ENCODE measurements around the gene UAP1L1.

UAP1L1 gene

DNA sequence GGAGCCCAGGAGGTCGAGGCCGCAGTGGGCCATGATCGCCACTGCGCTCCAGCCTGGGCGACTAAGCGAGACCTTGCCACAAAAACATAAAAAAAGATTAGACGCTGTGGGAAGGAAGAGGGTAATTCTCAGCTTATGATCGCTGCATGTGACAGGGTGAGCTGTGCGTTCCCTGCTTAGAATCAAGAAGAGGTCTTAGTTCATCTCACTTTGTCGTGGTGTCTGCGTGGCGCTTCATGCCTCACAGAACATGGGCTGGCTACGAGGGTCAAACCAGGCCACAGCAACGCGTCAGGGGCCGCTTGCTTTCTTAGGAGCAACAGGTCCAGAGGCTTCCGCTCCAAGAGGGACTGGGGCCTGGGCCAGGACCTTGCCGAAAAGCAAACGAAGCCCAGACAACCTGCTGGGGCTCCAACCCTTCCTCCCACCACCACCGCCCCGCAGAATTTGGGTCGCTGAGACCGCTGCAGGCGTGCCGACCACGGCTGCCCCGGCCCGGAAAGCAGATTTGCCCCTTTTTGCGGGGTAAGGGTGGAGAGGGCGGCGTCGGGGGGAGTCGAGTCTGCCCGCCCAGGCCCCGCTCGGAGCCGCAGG is 51.6 kb downstream of the UAP1L1 start (continued):
- TF ChIP-seq, protein P1, sequence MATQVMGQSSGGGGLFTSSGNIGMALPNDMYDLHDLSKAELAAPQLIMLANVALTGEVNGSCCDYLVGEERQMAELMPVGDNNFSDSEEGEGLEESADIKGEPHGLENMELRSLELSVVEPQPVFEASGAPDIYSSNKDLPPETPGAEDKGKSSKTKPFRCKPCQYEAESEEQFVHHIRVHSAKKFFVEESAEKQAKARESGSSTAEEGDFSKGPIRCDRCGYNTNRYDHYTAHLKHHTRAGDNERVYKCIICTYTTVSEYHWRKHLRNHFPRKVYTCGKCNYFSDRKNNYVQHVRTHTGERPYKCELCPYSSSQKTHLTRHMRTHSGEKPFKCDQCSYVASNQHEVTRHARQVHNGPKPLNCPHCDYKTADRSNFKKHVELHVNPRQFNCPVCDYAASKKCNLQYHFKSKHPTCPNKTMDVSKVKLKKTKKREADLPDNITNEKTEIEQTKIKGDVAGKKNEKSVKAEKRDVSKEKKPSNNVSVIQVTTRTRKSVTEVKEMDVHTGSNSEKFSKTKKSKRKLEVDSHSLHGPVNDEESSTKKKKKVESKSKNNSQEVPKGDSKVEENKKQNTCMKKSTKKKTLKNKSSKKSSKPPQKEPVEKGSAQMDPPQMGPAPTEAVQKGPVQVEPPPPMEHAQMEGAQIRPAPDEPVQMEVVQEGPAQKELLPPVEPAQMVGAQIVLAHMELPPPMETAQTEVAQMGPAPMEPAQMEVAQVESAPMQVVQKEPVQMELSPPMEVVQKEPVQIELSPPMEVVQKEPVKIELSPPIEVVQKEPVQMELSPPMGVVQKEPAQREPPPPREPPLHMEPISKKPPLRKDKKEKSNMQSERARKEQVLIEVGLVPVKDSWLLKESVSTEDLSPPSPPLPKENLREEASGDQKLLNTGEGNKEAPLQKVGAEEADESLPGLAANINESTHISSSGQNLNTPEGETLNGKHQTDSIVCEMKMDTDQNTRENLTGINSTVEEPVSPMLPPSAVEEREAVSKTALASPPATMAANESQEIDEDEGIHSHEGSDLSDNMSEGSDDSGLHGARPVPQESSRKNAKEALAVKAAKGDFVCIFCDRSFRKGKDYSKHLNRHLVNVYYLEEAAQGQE (tag by site-specific recombination; IDR thresholded peaks at IDR 0.05), result no peak
- no peak for TF ChIP-seq ZNF514 (tag by site-specific recombination; IDR thresholded peaks at IDR 0.05)

DNA sequence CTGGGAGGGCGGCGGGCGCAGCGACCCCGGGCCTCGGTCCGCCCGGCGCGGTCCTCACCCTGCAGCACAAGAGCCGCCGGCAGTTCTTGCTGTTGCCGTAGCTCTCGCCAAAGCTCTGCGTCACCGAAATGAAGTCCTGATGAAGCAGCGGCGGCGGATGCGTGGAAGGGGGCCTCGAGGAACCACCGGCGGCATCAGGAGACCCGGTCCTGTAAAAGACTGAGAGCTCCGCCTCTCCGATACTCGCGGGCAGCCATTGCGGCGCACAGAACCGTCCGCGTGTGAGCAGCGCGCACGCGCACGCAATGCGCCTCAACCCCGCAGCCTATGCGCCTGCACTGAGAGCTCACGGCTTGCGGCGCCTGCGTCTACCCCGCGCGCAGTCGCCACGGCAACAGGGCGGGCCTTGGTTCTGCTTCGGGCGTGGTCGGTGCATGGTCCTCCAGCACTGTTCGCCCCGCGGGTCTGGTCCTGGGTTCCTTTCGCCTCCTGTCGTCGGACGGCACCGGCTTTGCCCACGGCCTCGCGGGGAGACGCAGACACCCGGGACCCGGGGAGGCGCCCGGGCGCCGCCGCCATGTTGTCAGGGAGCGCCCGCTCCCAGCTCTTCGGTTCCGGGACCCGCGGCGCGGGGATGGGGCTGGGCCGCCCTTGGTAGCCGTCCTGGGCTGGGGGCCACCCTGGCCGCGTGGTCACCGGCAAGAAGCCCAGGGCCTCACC is 52.3 kb downstream of the UAP1L1 start:
- Histone ChIP-seq H3K4me3 (ENCODE audit: low read depth, low read length) (peak overlapping the region; percentile 88), H3K36me3 (ENCODE audit: control insufficient read depth in 2 of 2, insufficient read depth in 1 of 2, low read length in 2 of 2) (no peaks in the 10 kb centered on the region), H3K9me3 (ENCODE audit: control insufficient read depth, insufficient read depth, low read depth, low read length) (no peaks in the 10 kb centered on the region), H3K4me1 (ENCODE audit: control insufficient read depth, insufficient read depth, low read length) (no peaks in the 10 kb centered on the region), H3K27ac (ENCODE audit: extremely low read depth, low read depth, low read length) (peak overlapping the region; percentile 66)
- ChIA-PET CTCF (interaction anchor here (0.7 to 2.2 kb wide), 12 partner anchors 9 to 220 kb away, joined by 3 to 9 read pairs (median 6); partner anchors contain the start of genes LRRC26 and RNF224), POLR2A (interaction anchor here (0.6 to 4.8 kb wide), 47 partner anchors 8 to 489 kb away, joined by 3 to 53 read pairs (median 7); partner anchors contain the start of genes AJM1, ANAPC2, CYSRT1 and GRIN1)
- TF ChIP-seq TCF7L2 (IDR thresholded peaks at IDR 0.05; ENCODE audit: borderline replicate concordance, low read depth, low read length) (no peak), ZNF140 (tag by site-specific recombination; IDR thresholded peaks at IDR 0.05) (no peak), ZNF629 (tag by site-specific recombination; IDR thresholded peaks at IDR 0.05) (peak; percentile 27; the same call in 1 of the 2 replicates), ZNF501 (tag by site-specific recombination; IDR thresholded peaks at IDR 0.05) (peak; percentile 75), ZNF548 (tag by site-specific recombination; IDR thresholded peaks at IDR 0.05) (no peak), HOXC10 (CRISPR knock-in tag; IDR thresholded peaks at IDR 0.05) (no peak), ZNF777 (tag by site-specific recombination; IDR thresholded peaks at IDR 0.05; ENCODE audit: borderline replicate concordance) (no peak), ZNF530 (tag by site-specific recombination; IDR thresholded peaks at IDR 0.05; ENCODE audit: low read depth) (no peak), ZNF184 (tag by site-specific recombination; IDR thresholded peaks at IDR 0.05) (no peak), ZNF19 (tag by site-specific recombination; IDR thresholded peaks at IDR 0.05; ENCODE audit: low read depth) (no peak), ZBTB8A (tag by site-specific recombination; IDR thresholded peaks at IDR 0.05) (peak; percentile 64), FEZF1 (tag by site-specific recombination; IDR thresholded peaks at IDR 0.05) (no peak), ZEB2 (tag by site-specific recombination; IDR thresholded peaks at IDR 0.05) (peak; percentile 67), MYNN (tag by site-specific recombination; IDR thresholded peaks at IDR 0.05; ENCODE audit: borderline replicate concordance) (no peak), GLI4 (tag by site-specific recombination; IDR thresholded peaks at IDR 0.05) (no peak), ZNF335 (tag by site-specific recombination; conservative IDR thresholded peaks at IDR 0.05) (peak; percentile 91)
- TF ChIP-seq, protein P2, sequence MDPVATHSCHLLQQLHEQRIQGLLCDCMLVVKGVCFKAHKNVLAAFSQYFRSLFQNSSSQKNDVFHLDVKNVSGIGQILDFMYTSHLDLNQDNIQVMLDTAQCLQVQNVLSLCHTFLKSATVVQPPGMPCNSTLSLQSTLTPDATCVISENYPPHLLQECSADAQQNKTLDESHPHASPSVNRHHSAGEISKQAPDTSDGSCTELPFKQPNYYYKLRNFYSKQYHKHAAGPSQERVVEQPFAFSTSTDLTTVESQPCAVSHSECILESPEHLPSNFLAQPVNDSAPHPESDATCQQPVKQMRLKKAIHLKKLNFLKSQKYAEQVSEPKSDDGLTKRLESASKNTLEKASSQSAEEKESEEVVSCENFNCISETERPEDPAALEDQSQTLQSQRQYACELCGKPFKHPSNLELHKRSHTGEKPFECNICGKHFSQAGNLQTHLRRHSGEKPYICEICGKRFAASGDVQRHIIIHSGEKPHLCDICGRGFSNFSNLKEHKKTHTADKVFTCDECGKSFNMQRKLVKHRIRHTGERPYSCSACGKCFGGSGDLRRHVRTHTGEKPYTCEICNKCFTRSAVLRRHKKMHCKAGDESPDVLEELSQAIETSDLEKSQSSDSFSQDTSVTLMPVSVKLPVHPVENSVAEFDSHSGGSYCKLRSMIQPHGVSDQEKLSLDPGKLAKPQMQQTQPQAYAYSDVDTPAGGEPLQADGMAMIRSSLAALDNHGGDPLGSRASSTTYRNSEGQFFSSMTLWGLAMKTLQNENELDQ (tag by site-specific recombination; IDR thresholded peaks at IDR 0.05; ENCODE audit: low read depth), result no peak
- TF ChIP-seq, protein P3, sequence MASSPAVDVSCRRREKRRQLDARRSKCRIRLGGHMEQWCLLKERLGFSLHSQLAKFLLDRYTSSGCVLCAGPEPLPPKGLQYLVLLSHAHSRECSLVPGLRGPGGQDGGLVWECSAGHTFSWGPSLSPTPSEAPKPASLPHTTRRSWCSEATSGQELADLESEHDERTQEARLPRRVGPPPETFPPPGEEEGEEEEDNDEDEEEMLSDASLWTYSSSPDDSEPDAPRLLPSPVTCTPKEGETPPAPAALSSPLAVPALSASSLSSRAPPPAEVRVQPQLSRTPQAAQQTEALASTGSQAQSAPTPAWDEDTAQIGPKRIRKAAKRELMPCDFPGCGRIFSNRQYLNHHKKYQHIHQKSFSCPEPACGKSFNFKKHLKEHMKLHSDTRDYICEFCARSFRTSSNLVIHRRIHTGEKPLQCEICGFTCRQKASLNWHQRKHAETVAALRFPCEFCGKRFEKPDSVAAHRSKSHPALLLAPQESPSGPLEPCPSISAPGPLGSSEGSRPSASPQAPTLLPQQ (tag by site-specific recombination; IDR thresholded peaks at IDR 0.05), result no peak; the same call in none of the 2 replicates
- TF ChIP-seq, protein P4, sequence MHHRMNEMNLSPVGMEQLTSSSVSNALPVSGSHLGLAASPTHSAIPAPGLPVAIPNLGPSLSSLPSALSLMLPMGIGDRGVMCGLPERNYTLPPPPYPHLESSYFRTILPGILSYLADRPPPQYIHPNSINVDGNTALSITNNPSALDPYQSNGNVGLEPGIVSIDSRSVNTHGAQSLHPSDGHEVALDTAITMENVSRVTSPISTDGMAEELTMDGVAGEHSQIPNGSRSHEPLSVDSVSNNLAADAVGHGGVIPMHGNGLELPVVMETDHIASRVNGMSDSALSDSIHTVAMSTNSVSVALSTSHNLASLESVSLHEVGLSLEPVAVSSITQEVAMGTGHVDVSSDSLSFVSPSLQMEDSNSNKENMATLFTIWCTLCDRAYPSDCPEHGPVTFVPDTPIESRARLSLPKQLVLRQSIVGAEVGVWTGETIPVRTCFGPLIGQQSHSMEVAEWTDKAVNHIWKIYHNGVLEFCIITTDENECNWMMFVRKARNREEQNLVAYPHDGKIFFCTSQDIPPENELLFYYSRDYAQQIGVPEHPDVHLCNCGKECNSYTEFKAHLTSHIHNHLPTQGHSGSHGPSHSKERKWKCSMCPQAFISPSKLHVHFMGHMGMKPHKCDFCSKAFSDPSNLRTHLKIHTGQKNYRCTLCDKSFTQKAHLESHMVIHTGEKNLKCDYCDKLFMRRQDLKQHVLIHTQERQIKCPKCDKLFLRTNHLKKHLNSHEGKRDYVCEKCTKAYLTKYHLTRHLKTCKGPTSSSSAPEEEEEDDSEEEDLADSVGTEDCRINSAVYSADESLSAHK (tag by site-specific recombination; IDR thresholded peaks at IDR 0.05), result no peak
- TF ChIP-seq, protein P5, sequence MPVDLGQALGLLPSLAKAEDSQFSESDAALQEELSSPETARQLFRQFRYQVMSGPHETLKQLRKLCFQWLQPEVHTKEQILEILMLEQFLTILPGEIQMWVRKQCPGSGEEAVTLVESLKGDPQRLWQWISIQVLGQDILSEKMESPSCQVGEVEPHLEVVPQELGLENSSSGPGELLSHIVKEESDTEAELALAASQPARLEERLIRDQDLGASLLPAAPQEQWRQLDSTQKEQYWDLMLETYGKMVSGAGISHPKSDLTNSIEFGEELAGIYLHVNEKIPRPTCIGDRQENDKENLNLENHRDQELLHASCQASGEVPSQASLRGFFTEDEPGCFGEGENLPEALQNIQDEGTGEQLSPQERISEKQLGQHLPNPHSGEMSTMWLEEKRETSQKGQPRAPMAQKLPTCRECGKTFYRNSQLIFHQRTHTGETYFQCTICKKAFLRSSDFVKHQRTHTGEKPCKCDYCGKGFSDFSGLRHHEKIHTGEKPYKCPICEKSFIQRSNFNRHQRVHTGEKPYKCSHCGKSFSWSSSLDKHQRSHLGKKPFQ (tag by site-specific recombination; IDR thresholded peaks at IDR 0.05), result no peak
- TF ChIP-seq, protein P6, sequence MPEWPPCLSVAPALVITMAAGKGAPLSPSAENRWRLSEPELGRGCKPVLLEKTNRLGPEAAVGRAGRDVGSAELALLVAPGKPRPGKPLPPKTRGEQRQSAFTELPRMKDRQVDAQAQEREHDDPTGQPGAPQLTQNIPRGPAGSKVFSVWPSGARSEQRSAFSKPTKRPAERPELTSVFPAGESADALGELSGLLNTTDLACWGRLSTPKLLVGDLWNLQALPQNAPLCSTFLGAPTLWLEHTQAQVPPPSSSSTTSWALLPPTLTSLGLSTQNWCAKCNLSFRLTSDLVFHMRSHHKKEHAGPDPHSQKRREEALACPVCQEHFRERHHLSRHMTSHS (tag by site-specific recombination; IDR thresholded peaks at IDR 0.05), result no peak
